Measurements from ENCODE around the gene AHI1. TPM values are rescaled to one million over a fixed set of nuclear protein-coding genes. Genes with fewer than 3 reads are reported as not detected.

Gene AHI1
- total and polyA plus RNA-seq, 2 of the 13 experiments (the other 11 are each of a cell fraction or from before 2014, with no cell fraction given), result 7.2 to 18.6 TPM

GRCh38 chr6:135257631-135258405, 239.7 kb downstream of the AHI1 start:
- Histone ChIP-seq H3K27me3 (ENCODE audit: control insufficient read depth in 1 of 2, insufficient read depth in 2 of 2, low read length in 2 of 2) (peaks cover 0 to 15% of the 10 kb centered on the region in 2 experiments; a peak in 1 of 5 replicates), H3K27ac (ENCODE audit: extremely low read length, insufficient read depth, low read length) (no peak overlapping the region), H3K79me2 (ENCODE audit: insufficient read depth, low read length) (no peaks in the 10 kb centered on the region), H3K9me3 (ENCODE audit: low read length) (no peaks in the 10 kb centered on the region), H3K4me1 (ENCODE audit: insufficient read depth, low read length) (peaks cover 13% of the 10 kb centered on the region), H2AFZ (ENCODE audit: low read length) (no peak overlapping the region), H3K9ac (ENCODE audit: insufficient read depth, low read depth, low read length) (no peak overlapping the region), H4K20me1 (ENCODE audit: insufficient read depth, low read length) (no peaks in the 10 kb centered on the region), H3K4me2 (ENCODE audit: low read depth, low read length) (no peak overlapping the region), H3K4me3 (replicated peaks in 1 of 3; ENCODE audit: insufficient read depth in 1 of 3, low read depth in 2 of 3, low read length in 3 of 3) (no peak overlapping the region), H3K36me3 (replicated peaks in 1 of 2; ENCODE audit: control insufficient read depth in 1 of 2, insufficient read depth in 2 of 2, low read length in 2 of 2) (no peaks in the 10 kb centered on the region)
- TF ChIP-seq ZNF207 (IDR thresholded peaks at IDR 0.05; ENCODE audit: borderline replicate concordance) (no peak), STAG1 (CRISPR knock-in tag; IDR thresholded peaks at IDR 0.05) (0 out of 2 replicates have a peak, but pooled peaks have one; percentile 3)
- intact Hi-C loops (cut with micrococcal nuclease; ENCODE audit: unreplicated experiment), result no loop called here
- ChIA-PET CTCF (ENCODE audit: low intra/inter-chr PET ratio, low total read pairs) (no interaction called here), POLR2A (no interaction called here)
- ATAC-seq, result no peak
- DNase-seq (ENCODE audit: low spot score), result no peak
- in situ Hi-C loops (cut with HindIII; ENCODE audit: extremely low pct_ligation_motif_present, low pct_unique_long_range_greater_than_20kb), result no loop called here
- no TSS peak for BruUV-seq (replicated peaks)
- FAIRE-seq, result no peak
- 46% methylated on average over 2 of the region's 2 CpGs for WGBS (ENCODE audit: low lambda C conversion rate)

DNA sequence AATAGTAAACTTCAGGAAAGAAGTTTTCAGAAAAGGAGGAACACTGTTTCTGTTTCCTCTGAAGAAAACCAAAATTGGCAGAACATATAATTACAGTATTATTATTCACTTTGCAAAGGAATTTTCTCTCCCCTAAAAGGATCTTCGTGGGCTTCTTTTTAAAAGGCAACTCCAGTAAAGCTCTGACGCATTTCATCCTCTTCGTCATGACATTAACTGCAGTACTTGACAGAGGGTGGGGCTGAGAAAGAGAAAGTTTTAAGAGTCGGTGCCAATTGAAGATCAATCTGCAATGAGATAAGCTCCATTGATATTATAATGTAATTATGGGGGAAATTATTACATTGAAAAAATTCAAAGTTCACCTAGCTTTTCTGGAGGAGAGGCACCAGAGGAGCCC, 240.7 kb downstream of the AHI1 start:
- WGBS (ENCODE audit: low lambda C conversion rate), result 55% methylated on average over 4 of the region's 4 CpGs
- ATAC-seq, result no peak
- no peak for TF ChIP-seq CSRNP2 (CRISPR knock-in tag; conservative IDR thresholded peaks at IDR 0.05; ENCODE audit: low read depth)
- TF ChIP-seq MED8 (CRISPR knock-in tag; IDR thresholded peaks at IDR 0.05; ENCODE audit: insufficient replicate concordance), result no peak
- no peak for TF ChIP-seq JDP2 (CRISPR knock-in tag; IDR thresholded peaks at IDR 0.05; ENCODE audit: borderline replicate concordance)
- TF ChIP-seq MBD4 (IDR thresholded peaks at IDR 0.05; ENCODE audit: borderline replicate concordance, low read length), result no peak
- no peak for TF ChIP-seq KAT8 (CRISPR knock-in tag; IDR thresholded peaks at IDR 0.05)
- no peak for TF ChIP-seq SYNCRIP (IDR thresholded peaks at IDR 0.05; ENCODE audit: insufficient read depth, low read depth, low read length)
- TF ChIP-seq PAXIP1 (CRISPR knock-in tag; conservative IDR thresholded peaks at IDR 0.05), result no peak
- TF ChIP-seq EP300 (IDR thresholded peaks at IDR 0.05; ENCODE audit: low read depth in 2 of 2, low read length in 2 of 2), result no peak
- no peak for TF ChIP-seq EP300 (CRISPR knock-in tag; IDR thresholded peaks at IDR 0.05; ENCODE audit: borderline replicate concordance)

More for the DNA sequence above, 240.7 kb downstream of the AHI1 start:
- ChIA-PET CTCF (ENCODE audit: low intra/inter-chr PET ratio, low total read pairs) (no interaction called here), POLR2A (no interaction called here)
- Histone ChIP-seq H4K20me1 (ENCODE audit: insufficient read depth, low read length) (no peaks in the 10 kb centered on the region), H3K9me3 (ENCODE audit: low read length) (no peaks in the 10 kb centered on the region), H3K4me1 (ENCODE audit: insufficient read depth, low read length) (peaks cover 22% of the 10 kb centered on the region), H3K4me3 (replicated peaks in 1 of 3; ENCODE audit: insufficient read depth in 1 of 3, low read depth in 2 of 3, low read length in 3 of 3) (no peak overlapping the region), H3K27me3 (ENCODE audit: control insufficient read depth in 1 of 2, insufficient read depth in 2 of 2, low read length in 2 of 2) (peaks cover 0 to 10% of the 10 kb centered on the region in 2 experiments; a peak in 1 of 5 replicates), H3K9ac (ENCODE audit: insufficient read depth, low read depth, low read length) (no peak overlapping the region), H3K79me2 (ENCODE audit: insufficient read depth, low read length) (no peaks in the 10 kb centered on the region), H3K4me2 (ENCODE audit: low read depth, low read length) (no peak overlapping the region), H3K27ac (ENCODE audit: extremely low read length, insufficient read depth, low read length) (no peak overlapping the region), H2AFZ (ENCODE audit: low read length) (no peak overlapping the region), H3K36me3 (replicated peaks in 1 of 2; ENCODE audit: control insufficient read depth in 1 of 2, insufficient read depth in 2 of 2, low read length in 2 of 2) (no peaks in the 10 kb centered on the region)
- no peak for FAIRE-seq
- no TSS peak for BruUV-seq (replicated peaks)
- intact Hi-C loops (cut with micrococcal nuclease; ENCODE audit: unreplicated experiment) (no loop called here), in situ Hi-C loops (cut with HindIII; ENCODE audit: extremely low pct_ligation_motif_present, low pct_unique_long_range_greater_than_20kb) (no loop called here)
- DNase-seq (ENCODE audit: low spot score), result no peak
